OCI-LY7 (cell line): ENCODE results near the gene CDX1.

ENCODE experiments used
- CTCF ChIP-seq: fragments of 200-600 bp; sonication (generic); conservative IDR thresholded peaks from 2 replicates; pipeline ENCODE4 v1.5.1; 2014; ENCODE audit warnings: mild to moderate bottlenecking, antibody characterized with exemption, low read length, moderate library complexity, mixed read lengths
- EZH2phosphoT487 ChIP-seq: fragments of 200-600 bp; sonication (generic); IDR thresholded peaks from 2 replicates; pipeline ENCODE4 v1.6.1; 2018; ENCODE audit warnings: low read depth, borderline replicate concordance, mild to moderate bottlenecking, mixed run types, antibody characterized with exemption, low read length, moderate library complexity, mixed read lengths

DNA sequence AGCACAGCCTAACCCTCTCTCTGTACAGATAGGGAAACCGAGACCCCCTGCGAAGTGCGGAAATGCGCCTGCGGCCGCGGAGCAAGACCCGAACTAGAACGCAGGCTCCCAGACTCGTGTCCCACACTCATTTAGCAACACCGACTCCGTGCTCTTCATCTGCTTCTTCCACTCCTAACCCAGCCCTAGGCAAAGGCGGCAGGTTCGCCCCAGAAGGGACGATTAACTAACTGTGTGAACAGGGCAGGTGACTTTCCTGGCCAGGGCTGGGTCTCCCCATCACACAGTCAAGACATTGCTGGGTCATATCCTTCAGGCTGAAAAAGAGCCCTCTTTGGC is 903 bp downstream of the CDX1 start:
- TF ChIP-seq CTCF (no peak), EZH2phosphoT487 (no peak)
